Measurements from ENCODE around the gene YKT6. TPM values are rescaled to one million over a fixed set of nuclear protein-coding genes. Genes with fewer than 3 reads are reported as not detected.

Gene YKT6
- total and polyA plus RNA-seq, 2 donors (not counting 3 experiments of a cell fraction or from before 2014, with no cell fraction given), result 117 to 120 TPM

GRCh38 chr7:44222776-44223261 lies 22.0 kb downstream of the YKT6 start:
- BruUV-seq (replicated peaks), result no TSS peak
- Histone ChIP-seq H3K27ac (ENCODE audit: insufficient read depth, low read depth, low read length) (no peak overlapping the region), H2AFZ (ENCODE audit: low read depth, low read length) (no peak overlapping the region), H3K4me3 (replicated peaks in 1 of 3; ENCODE audit: insufficient read depth in 1 of 3, low read depth in 1 of 3, low read length in 3 of 3) (no peak overlapping the region), H3K9ac (replicated peaks; ENCODE audit: extremely low read depth, insufficient read depth, low read length) (no peak overlapping the region), H3K27me3 (ENCODE audit: control insufficient read depth in 2 of 2, insufficient read depth in 2 of 2, low read length in 2 of 2) (no peaks in the 10 kb centered on the region), H3K4me2 (ENCODE audit: insufficient read depth, low read length) (no peak overlapping the region), H3K79me2 (ENCODE audit: control insufficient read depth, insufficient read depth, low read length) (no peaks in the 10 kb centered on the region), H3K4me1 (ENCODE audit: control insufficient read depth, extremely low read depth, insufficient read depth, low read length) (no peaks in the 10 kb centered on the region), H3K9me1 (replicated peaks; ENCODE audit: control insufficient read depth, extremely low read depth, insufficient read depth, low read length) (no peaks in the 10 kb centered on the region), H3K36me3 (ENCODE audit: control insufficient read depth in 2 of 2, extremely low read depth in 1 of 2, insufficient read depth in 2 of 2, low read length in 2 of 2) (no peaks in the 10 kb centered on the region), H3K9me3 (replicated peaks; ENCODE audit: control insufficient read depth, insufficient read depth, low read length) (no peaks in the 10 kb centered on the region), H4K20me1 (replicated peaks; ENCODE audit: control insufficient read depth, extremely low read depth, insufficient read depth, low read length) (no peaks in the 10 kb centered on the region)
- FAIRE-seq (no peak), DNase-seq (ENCODE audit: low read depth, low spot score) (no peak)
- intact Hi-C loops (cut with micrococcal nuclease) (no loop called here), dilution Hi-C loops (cut with MboI; ENCODE audit: extremely low pct_ligation_motif_present, low sequenced_read_pairs) (no loop called here)
- POLR2A ChIA-PET, result no interaction called here
- TF ChIP-seq MYC (IDR thresholded peaks at IDR 0.05; ENCODE audit: low read depth, low read length) (no peak), GATA2 (IDR thresholded peaks at IDR 0.05; ENCODE audit: insufficient read depth, insufficient read length, low read depth, low read length) (no peak), FOS (IDR thresholded peaks at IDR 0.05; ENCODE audit: borderline replicate concordance, insufficient read depth, low read length) (no peak), JUN (IDR thresholded peaks at IDR 0.05; ENCODE audit: borderline replicate concordance, insufficient read depth, insufficient read length, low read depth) (no peak), POLR2A (IDR thresholded peaks at IDR 0.05; ENCODE audit: low read depth, low read length) (no peak), POLR2AphosphoS5 (IDR thresholded peaks at IDR 0.05; ENCODE audit: insufficient read depth, low read depth, low read length) (no peak), EZH2 (IDR thresholded peaks at IDR 0.05; ENCODE audit: borderline replicate concordance, low read depth, low read length, severe bottlenecking) (no peak), CTCF (IDR thresholded peaks at IDR 0.05; ENCODE audit: extremely low read depth in 1 of 2, insufficient read depth in 1 of 2, low read depth in 1 of 2, low read length in 2 of 2) (no peak), MAX (IDR thresholded peaks at IDR 0.05; ENCODE audit: insufficient read depth, insufficient read length) (no peak)
- CTCF ChIA-PET, result interaction anchor here (1.5 kb wide), 1 partner anchor 18 kb away, joined by 8 read pairs; no protein-coding TSS in a partner anchor

Measured in endothelial cell of umbilical vein (primary cell).